Vagina (tissue), 2 donors: ENCODE results near the gene PIEZO2.

Source experiments
- POLR2AphosphoS5 ChIP-seq, 2 donors: sonication (generic); formaldehyde crosslinking; IDR thresholded peaks; one replicate each; pipeline ENCODE4 v1.9.0; 2017; ENCODE audit warnings: antibody characterized with exemption in 2 of 2, mild to moderate bottlenecking in 2 of 2, low read depth in 1 of 2; ENCODE audit not compliant: insufficient read depth in 1 of 2
- TF ChIP-seq, protein P1 (sequence below), 3 experiments: fragments of 450-650 bp in 2 of 3; fragments of 200-600 bp in 1 of 3; sonication (generic) in 1 of 3; IDR thresholded peaks; one replicate each; pipeline ENCODE4 v1.5.1; 2017 to 2019; ENCODE audit warnings: antibody characterized with exemption in 3 of 3, mild to moderate bottlenecking in 2 of 3, moderate library complexity in 2 of 3

DNA sequence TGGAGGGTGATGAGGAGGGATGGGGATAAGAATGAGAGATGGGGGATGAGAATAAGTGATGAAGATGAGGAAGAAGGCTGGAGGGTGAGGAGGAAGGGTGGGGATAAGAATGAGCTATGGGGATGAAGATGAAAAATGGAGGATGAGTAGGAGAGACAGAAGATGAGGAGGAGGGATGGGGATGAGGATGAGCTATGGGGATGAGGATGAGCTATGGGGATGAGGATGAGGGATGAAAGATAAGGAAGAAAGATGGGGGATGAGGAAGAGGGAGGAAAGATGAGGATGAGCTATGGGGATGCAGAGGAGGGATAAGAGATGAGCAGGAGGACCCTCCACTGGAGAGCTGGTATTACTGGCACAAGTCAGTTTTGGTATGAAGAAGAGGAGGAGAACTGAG, 392.0 kb downstream of the PIEZO2 start:
- no peak for TF ChIP-seq POLR2AphosphoS5 (IDR thresholded peaks at IDR 0.05; ENCODE audit: insufficient read depth in 1 of 2, low read depth in 1 of 2)
- TF ChIP-seq, protein P1, sequence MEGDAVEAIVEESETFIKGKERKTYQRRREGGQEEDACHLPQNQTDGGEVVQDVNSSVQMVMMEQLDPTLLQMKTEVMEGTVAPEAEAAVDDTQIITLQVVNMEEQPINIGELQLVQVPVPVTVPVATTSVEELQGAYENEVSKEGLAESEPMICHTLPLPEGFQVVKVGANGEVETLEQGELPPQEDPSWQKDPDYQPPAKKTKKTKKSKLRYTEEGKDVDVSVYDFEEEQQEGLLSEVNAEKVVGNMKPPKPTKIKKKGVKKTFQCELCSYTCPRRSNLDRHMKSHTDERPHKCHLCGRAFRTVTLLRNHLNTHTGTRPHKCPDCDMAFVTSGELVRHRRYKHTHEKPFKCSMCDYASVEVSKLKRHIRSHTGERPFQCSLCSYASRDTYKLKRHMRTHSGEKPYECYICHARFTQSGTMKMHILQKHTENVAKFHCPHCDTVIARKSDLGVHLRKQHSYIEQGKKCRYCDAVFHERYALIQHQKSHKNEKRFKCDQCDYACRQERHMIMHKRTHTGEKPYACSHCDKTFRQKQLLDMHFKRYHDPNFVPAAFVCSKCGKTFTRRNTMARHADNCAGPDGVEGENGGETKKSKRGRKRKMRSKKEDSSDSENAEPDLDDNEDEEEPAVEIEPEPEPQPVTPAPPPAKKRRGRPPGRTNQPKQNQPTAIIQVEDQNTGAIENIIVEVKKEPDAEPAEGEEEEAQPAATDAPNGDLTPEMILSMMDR (IDR thresholded peaks at IDR 0.05), result no peak
